Inflammatory macrophage treated with lipopolysaccharide for 4 hours (primary cell): ENCODE data around the gene KCNK17.

Source experiments
- DNase-seq: peaks from one replicate; pipeline ENCODE4 v3.0.0-alpha.2; 2020

KCNK17 gene

DNA sequence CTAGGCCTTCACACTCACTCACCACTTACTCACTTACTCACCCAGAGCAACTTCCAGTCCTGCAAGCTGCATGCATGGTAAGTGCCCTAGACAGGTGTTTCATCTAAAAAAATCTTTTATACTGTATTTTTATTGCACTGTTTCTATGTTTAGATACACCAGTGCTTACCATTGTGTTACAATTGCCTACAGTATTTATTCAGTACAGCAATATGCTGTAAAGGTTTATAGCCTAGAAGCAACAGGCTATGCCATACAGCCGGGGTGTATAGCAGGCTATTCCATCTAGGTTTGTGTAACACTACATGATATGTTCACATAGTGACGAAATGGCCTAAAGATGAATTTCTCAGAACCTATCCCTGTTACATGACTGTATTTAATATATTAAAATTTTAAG, 47.8 kb downstream of the KCNK17 start:
- DNase-seq = no peak

DNA sequence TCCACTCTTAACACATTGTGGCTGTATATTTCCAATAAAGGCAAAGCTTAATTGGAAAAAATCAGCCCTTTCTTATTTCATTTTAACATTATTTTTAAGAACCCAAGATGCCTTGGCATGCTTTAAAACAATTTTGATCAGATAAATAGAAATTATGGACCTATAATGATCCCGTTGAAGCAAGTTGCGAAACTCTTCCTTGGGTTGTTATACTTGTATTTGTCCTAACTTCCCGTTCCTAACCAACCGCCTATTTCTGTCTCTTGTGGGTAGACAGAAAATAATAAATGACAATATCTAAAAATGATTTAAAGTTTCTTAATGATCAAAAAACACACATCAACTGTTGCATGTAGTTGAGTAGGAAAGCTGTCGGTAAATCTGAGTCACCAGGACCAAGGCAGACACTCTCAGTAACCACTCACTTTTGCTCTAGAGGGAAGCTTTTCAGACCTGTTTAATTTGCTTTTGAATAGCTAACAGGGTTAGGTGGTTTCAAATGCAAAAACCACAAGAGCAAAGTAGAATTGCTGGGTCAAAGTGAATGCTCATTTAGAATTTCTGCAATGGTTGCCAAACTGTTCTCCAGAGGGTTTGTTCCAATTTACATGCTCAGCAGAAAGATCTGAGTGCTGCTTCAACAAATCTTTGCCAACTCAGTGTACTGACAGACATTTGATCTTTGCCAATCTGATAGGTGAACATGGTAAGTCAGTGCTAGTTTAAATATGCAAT, 50.7 kb downstream of the KCNK17 start:
- peak; percentile 31 for DNase-seq

DNA sequence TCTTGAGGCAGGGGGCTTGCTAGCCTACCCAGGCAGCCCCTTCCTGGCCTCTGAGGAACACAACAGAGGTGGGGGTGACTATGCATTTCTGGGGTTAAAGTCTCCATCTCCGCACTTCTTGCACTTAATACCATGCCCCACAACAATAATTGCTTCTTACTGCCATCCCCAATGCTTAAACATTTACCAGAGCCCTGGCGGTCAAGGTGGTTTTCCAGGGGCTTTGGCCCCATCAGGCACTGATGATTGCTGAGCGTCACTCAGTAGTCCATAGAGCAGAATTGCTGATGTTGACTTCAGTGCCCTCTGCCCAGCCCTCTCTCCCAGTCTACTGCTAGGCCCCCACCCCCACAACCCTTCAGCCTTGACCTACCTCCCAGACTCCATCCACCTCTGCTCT, 52.5 kb downstream of the KCNK17 start:
- DNase-seq = no peak

DNA sequence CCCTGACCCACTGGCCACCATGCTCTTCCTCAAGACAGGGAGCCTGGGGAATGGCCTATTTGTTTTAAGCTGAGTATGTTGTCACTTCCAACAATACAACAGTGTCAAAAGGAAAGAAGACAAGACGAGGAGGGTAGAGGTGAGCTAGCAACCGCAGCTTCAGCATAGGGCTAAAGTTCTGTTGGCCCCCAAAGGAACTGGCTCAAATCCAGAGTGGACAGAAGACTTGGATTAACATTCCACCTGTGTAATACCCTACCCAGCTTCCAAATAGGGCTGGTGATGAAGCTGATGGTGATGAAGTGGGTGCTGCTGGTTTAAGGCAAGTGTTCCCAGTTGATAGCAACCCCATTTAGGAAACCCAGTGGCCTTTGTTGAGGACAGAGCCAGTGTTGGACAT, 53.3 kb downstream of the KCNK17 start:
- DNase-seq = no peak

DNA sequence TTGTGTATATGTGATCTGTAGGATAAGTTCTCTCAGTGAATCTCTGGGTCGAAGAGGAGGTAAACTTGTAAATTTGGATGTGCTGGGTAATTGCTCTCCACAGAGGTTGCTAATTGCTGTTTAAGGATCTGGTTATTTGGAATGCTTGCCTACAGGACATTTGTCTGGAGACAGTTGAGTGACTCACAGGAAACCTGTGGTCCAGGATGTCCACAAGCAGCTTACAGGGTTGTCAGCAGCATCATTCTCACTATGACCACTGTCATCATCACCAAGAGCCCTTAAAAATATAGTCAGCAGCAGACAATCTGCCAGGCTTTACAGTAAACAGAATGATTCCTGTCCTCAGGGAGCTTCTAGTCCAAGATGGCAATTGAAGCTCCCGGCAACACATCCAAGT, 53.8 kb downstream of the KCNK17 start:
- DNase-seq = no peak

DNA sequence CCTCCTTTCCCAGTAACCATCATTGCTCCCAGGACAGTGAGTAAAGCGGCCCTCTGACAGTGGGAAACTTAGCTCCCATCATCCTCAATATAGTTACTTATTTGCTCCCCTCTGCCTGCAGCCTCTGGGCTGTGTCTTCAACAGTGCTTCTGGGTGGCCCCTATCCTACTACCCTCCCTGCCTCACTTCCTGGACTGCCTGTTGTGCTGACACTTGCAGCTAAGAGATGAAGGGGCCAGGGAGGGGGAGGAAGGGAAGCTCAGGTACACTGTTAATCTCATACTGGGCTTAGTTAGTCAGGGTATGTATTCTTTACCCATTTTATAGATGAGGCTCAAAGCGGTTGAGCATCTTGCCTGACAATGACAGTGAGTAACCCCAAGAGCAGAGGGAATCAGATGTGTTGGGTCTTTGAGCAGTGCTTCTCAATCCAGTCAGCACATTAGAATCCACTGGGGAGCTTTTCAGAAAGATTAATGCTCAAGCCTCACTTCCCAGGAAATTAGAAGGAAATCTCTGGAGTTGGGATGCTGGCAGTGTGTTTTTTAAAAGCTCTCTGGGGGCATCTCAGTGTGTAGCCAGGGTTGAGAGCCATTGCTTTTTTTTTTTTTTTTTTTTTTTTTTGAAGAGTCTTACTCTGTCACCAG, 57.8 kb downstream of the KCNK17 start:
- no peak for DNase-seq

DNA sequence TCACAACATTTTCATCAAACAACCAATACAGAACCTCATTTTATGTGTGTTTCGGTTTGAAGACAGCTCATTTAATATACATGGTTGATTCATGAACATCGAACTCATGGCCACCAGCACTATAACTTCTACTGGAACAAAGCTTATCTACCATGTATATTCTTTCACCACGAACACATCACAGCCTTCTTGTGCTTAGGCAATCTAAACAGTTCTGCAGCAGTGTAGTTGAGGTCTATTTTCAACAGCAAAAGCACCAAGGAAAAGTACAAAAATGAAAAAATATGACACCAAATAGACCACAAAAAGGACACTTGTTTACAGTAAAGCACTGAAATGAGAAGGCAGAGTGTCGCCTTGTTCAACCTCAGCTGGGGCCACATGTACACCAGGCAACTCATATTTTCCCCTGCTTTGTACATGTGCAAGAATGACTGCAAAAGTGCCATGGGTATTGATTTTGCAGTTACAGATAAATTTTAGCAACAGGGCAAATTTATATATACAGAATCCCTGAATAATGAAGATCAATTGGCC, 59.2 kb downstream of the KCNK17 start:
- DNase-seq = no peak

DNA sequence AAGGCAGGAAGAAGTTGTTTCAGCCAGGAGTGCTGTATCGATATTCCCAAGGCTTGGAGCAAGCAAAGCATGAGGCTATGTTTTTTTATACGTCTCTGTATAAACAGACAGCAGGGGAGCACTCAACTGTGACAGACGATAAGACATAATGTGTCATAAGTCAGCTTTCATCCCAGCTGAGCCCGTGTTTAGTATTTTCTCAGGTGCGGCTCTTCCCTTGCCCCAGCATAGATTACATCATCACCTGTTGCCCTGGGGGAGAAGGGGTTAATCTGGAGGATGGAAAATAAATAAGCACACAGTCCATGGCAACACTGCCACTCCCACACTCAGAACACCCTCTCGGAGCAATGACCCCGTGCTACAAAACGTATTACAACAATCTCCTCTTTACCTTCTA, 62.8 kb downstream of the KCNK17 start:
- DNase-seq = no peak

DNA sequence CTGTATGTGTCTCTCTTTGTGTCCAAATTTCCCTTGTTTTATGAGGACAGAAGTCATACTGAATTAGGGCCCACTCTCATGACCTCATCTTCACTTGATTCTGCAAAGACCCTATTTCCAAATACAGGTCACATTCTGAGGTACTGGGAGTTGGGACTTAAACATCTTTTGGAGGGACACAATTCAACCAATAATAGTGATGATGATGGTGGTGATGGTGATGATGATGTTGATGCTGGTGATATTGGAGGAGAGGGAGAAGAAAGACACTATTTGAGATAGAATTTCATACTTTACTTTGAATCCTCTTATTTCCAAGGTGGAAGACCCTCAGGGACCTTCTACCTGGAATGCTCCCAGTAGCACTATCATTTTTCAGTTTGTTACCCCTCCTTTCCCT, 63.7 kb downstream of the KCNK17 start:
- no peak for DNase-seq

DNA sequence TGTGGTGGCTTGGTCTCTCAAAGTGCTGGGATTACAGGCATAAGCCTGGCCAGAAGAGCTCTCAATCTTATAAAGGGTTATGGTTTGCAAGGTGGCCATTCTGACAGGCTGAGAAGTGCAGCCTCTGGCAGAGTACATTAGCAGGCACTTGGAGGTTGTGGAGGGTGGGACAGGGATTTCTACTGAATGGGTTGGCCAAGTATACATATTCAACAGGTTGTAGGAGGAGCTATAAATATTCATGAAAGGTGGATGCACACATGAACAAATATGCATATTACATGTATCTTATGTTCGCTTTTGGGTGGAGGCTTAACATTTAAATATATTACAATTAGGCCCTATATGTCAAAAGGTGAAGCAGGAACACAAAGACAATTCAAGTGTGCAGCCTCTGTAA, 64.9 kb downstream of the KCNK17 start:
- no peak for DNase-seq
